ENCODE results near the gene CRYM.
A peak's percentile ranks its signal among the peaks of the same experiment; 100 is the strongest.
"Not testable (repeated sequence)": the region's sequence is repeated elsewhere in the genome, so short reads cannot be mapped to it uniquely, and the experiment has no call there.

Gene CRYM

DNA sequence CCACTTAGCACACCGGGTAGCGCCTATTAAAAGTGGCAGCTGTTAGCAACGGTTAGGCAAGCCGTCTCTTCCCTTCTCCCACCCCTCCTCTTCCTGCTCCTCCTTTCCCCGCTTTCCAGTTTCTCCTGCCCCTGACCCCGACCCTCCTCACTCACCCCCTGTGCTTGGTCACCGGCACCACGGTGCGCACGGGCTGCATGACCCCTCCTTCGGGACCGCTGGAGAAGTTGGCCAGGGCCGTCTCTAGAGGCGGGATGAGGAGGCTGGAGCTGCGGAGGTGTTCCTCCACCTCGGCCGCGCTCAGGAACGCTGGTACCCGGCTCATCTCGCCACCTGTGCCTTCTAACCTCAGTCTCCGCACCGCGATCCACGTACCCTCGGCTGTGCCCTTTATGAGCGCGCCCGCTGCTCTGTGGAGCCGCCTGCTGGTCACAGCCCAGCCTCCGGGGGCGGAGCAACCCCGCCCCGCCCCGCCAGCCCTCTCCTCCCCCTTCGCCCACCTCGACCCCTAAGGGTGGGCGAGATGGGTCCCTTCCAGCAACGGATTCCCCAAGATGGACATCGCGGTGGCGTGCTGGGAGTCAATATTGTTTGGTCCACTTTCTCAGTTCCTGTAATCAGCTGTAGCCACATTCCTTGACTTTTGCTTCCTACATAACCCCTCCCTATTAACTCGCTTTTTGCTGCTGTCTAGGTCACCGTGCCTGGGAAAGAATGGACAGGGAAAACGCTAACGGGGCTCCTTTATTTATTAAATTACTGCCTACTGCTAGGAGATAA lies at the start of gene CRYM:
Gene CRYM, minus strand, starts transcription at position 364 of the 780 bp plus-strand sequence. Its CDS starts 39 bp downstream, at position 325.
- DNase-seq: no peak

DNA sequence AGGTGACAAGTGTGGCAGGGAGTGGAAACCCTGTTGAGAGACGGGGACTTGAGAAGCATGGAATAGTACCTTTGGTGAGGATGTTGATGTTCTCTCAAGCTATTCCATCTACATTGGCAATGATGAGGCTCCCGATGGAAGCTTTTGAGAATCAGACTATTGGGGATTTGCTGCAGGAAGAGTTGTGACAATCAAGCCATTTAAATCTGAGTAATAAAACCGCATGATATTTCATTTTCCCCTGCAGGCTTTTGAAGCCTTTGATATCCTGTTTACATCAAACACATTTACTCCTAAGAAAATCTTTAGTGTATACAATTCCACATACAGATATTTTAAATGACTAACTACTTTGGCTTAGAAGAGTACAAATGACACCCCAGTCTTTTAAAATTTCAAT lies 49.0 kb upstream of the CRYM start:
- DNase-seq: no peak

DNA sequence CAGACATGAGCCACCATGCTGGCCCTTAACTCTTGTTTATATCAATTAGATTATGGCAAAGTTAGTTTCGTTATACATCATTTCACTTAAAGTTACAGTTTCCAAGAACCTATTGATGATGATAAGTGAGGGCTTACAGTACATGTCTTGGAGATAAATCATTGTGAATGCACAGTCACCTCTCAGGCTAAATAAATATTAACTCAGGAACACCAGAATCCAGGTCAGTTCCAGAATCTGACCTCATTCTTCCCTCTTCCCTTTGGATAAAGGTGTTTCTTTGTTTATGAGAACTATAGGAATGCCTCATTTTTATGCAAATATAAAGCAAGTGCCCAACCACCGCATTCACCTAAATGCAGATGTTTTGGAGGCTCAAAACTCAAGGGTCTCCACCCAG lies 48.4 kb upstream of the CRYM start:
- DNase-seq: no peak

DNA sequence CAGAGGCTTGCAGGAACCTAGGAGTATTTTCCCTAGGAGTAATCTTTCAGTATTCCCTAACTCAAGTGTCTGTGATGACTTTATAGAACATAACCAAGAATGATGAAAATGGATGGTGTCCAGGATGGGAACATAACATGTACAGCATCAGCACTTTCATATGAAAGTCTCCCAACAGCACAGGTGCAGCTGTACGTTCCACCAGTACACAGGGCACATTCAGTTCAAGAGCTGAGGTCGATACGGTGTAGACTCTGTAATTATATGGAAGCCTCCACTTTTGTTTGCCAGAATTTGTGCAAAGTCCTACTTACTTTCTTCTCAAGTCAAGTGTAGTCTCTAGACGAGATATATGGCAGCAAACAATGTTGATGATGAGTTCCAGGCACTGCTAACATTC lies 46.2 kb upstream of the CRYM start:
- no peak for DNase-seq

DNA sequence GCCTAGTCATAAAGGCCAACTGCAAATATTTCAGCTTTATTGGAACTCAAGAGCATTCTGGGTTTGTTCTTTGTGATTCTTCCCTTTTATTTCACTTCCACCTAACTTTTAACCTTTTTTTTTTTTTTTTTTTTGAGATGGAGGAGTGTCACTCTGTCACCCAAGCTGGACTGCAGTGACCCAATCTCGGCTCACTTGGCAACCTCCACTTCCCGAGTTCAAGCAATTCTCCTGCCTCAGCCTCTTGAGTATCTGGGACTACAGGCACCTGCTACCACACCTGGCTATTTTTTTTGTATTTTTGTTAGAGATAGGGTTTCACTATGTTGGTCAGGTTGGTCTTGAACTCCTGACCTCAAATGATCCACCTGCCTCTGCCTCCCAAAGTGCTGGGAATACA lies 44.2 kb upstream of the CRYM start:
- DNase-seq: not testable (repeated sequence)

DNA sequence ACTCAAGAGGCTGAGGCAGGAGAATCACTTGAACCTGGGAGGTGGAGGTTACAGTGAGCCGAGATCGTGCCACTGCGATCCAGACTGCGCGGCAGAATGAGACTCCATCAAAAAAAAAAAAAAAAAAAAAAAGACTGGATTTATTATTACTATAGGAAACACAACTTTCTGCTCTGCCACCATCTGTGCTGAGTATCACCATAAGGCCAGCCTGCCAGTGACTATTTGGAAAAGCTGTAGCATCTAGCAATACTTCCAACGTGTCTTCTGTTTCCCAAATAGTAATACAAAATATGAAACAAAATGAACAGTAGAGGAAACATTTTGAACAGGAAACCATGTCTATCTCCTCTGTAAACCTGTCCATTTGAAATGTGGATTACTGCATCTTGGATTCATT lies 43.6 kb upstream of the CRYM start:
- no peak for DNase-seq

DNA sequence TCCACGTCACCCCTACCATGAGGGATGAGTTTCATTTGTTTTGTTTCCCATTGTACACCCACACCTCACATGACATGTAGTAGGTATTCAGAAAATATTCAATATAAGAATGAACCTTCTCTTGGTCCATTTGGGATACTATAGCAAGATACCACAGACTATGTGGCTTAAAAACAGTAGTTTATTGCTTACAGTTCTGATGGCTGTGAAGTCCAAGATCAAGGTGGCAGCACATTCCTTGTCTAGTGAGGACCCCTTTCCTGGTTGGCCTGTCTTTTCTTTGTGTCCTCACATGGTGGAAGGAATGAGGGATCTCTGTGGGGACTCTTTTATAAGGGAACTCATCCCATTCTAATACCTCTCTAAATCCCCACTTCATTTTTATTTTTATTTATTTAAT lies 36.2 kb upstream of the CRYM start:
- DNase-seq: no peak

DNA sequence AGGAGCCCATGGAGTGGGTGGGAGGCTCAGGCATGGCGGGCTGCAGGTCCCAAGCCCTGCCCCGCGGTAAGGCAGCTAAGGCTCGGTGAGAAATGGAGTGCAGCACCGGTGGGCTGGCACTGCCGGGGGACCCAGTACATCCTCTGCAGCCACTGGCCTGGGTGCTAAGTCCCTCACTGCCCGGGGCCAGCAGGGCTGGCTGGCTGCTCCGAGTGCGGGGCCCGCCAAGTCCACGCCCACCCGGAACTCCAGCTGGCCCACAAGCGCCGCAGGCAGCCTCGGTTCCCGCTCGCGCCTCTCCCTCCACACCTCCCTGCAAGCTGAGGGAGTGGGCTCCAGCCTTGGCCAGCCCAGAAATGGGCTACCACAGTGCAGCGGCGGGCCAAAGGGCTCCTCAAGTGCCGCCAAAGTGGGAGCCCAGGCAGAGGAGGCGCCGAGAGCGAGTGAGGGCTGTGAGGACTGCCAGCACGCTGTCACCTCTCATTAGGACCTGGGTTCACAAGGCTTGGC lies 34.8 kb upstream of the CRYM start:
- not testable (repeated sequence) for DNase-seq

DNA sequence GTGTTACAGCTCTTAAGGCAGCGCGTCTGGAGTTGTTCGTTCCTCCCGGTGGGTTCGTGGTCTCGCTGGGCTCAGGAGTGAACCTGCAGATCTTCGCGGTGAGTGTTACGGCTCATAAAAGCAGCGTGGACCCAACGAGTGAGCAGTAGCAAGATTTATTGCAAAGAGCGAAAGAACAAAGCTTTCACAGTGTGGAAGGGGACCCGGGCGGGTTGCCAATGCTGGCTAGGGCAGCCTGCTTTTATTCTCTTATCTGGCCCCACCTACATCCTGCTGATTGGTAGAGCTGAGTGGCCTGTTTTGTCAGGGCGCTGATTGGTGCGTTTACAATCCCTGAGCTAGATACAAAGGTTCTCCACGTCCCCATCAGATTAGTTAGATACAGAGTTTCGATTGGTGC lies 34.0 kb upstream of the CRYM start:
- not testable (repeated sequence) for DNase-seq

DNA sequence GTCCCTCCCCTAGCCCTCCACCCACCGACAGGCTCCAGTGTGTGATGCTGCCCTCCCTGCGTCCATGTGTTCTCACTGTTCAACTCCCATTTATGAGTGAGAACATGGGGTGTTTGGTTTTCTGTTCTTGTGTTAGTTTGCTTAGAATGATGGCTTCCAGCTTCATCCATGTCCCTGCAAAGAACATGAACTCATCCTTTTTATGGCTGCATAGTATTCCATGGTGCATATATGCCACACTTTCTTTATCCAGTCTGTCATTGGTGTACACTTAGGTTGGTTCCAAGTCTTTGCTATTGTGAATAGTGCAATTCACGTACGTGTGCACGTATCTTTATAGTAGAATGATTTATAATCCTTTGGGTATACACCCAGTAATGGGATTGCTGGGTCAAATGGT lies 28.6 kb upstream of the CRYM start:
- DNase-seq: not testable (repeated sequence)

DNA sequence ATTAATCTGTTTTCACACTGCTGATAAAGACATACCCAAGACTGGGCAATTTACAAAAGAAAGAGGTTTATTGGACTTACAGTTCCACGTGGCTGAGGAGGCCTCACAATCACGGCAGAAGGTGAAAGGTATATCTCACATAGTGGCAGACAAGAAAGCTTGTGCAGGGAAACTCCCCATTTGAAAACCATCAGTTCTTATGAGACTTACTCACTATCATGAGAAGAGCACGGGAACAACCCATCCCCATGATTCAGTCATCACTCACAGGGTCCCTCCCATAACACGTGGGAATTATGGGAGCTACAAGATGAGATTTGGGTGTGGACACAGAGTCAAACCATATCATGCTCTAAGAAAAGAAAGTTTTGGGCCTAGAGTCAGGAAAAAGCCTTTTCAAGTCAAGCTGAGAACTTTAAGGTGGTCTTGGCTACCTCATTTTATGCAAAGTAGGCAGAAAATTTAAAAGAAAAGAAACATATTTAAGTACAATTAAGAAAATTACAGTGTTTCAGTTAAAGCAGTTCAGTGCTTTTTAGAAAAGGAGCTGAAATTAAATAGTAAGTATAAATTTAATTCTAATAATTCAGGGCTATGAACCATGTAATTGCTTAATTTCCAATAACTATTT lies 24.9 kb upstream of the CRYM start:
- no peak for DNase-seq

DNA sequence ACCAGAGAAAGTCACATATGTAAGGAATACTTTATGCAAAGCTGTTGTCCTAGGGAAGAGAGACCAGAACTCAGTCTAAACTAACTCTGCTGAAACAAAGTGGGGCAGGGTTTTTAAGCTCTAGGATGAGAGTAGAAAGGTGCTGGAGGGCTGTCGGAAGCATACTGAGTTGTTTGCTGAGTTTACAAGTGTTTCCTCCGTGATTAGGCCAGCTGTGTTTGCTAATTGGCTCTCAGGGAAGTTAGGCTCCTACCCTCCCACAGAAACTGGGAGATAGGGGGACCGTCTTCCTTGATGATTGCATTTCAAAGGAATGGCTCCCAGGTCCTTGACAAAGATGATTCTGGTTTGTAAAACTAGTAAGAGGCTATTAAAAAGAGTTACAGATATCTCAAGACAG lies 24.4 kb upstream of the CRYM start:
- no peak for DNase-seq

DNA sequence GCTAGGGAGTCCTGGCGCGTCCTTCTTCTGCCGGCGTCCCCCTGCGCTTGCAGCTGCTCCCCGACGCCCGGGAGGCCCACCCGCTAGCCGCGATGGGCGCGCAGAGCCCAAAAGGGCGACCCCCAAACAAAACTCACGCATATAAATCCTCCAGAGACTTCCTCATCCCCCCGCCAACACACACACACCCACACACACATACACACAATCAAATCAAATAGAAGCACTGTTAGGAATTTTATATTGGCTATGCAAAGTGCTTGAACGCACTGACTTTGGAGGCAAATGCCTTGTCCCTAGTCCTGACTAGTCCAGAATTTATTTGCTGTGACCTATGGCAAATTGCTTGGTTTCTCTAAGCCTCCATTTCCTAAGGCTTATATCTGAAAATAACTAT lies 23.8 kb upstream of the CRYM start:
- DNase-seq: no peak

DNA sequence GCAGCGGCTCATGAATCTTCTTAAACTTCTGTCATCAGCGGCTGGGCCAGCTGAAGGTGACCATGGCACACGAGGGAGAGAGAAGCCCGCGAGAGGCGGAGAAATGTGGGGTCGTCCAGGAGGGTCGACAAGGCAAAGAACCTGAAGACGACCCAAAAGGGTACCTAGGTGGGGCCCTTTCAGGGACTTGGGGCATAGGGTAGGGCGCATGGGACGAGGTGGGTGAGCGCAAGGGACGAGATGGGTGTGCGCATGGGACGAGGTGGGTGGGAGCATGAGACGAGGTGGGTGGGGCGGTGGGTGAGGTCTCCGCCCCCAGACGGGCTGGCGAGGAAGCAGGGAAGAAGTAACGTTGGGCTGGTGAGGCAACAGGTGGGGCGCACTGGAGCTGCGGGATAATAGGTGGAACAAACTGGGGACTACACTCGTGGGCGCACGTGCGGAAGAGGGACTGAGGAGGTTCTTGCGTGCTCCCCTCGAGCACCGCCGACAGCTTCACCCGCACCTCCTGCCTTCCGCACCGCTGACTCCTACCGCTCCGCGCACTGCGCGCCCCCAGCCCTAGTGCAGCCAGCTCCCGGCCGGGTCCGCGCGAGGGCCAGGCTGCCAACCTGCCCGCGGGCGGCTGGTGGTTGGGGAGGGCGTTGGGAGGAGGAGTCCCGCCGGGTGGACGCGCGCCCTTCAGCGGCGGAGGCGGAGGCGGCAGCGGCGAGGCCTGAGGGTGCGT lies 23.2 kb upstream of the CRYM start:
- peak; percentile 71 for DNase-seq

DNA sequence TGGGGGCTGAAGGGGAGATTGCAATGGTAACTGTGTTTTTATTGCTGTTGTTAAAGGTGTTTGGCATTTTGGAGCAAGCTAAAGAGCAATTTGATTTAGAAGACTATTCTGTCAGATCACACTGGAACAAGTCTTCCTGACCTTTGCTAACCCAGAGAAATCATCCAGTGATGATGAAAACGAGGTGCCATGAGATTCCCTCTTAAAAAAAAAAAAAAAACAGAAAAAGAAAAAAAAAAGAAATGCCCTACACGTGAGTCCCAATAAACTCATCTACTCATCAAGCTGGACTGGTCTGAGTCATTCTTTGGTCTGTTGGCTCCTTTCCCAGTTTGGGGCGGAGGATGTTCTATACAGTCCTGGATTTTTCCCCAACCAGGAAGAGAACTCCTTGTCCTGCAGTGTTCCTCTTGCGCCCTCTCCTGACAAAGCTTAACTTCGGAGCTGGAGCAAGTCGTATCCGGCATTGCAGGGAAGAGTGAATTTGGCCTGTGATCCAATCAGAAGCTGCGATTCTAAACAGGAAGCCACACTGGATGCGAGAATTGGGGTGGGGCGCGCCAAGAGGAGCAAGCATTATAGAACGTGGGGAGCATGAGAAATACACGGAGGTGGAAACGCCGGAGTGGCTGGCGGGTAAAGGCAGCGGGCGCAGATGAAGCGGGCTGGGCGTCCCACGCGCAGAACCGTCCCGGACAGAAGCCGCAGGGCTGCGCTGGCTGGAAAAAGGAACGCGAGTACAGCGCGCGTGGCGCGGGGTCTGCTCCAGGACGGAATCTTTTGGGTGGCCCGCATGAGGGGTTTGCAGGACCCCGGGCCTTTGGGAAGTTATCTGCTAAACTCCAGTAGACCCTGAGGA lies 22.4 kb upstream of the CRYM start:
- peak; percentile 92 for DNase-seq

DNA sequence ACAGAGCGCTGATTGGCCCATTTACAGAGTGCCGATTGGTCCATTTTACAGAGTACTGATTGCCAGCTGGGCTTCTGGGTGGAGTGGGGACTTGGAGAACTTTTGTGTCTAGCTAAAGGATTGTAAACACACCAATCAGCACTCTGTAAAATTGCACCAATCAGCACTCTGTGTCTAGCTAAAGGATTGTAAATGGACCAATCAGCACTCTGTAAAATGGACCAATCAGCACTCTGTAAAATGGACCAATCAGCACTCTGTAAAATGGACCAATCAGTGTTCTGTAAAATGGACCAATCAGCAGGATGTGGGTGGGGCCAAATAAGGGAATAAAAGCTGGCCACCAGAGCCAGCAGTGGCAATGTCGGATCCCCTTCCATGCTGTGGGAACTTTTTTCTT lies 11.7 kb upstream of the CRYM start:
- not testable (repeated sequence) for DNase-seq

DNA sequence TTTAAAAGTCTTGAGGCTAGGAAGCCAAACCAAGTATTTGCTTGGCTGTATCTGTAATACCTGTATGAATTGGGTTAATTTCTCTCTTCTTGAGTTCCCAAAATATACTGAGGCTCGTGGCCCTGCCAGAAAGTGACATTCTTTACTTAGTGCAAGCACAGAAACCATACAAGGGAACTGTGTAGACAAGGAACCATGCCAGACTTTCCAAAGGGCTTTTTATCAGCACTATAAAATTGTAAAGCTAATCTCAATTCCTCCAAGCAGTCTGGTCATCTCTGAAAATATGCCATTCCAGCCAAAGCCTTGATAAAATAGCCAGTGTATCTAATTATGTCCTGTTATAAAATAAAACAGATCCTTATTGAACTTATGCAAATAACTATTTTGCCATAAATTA lies 7.2 kb upstream of the CRYM start:
- DNase-seq: no peak

DNA sequence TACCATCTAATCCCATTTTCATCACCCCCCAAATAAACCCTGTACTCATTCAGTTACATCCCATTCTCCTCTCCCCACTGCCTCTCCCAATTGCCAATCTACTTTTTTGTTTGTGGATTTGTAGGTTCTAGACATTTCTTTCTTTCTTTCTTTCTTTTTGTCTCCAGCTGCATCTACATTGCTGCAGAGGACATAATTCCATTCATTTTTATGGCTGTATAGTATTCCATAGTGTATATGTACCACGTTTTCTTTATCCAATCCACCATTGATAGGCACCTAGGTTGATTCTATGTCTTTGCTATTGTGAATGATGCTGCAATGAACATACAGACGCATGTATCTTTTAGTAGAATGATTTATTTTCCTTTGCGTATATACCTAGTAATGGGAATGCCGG lies 6.3 kb upstream of the CRYM start:
- DNase-seq: no peak

DNA sequence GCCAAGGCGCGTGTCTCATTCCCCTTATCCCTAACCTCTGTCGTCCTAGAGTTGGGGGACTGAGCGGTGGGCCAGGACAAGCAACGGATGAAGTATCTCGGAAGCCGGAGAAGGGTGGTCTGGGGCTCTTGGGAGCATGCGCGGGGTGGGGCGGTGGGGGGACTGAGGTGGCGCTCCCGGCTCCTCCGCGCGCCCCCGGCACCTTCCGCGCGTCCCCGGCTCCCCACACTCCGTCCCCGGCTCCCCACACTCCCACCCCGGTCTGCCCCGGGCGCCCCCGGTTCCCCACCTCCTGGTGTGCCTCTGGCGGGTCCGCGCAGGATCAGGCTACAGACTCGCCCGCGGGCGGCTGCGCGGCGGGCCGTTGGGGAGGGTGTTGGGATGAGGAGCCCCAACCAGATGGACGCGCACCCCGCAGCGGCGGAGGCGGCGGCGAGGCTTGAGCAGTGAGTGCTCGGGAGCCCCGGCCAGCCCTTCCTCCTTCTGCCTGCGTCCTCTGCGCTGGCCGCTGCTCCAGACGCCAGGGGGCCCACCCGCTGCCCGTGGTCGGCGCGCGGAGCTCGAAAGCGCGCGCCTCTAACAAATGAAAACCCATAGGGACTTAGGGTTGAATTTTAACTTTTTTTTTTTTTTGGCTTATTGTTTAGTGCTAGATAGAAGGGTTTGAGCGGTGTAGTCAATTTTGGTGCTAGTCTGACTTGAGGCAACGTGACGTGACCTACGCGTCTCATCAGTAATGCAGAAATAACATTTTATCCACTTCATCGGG lies 5.6 kb upstream of the CRYM start:
- DNase-seq: no peak

DNA sequence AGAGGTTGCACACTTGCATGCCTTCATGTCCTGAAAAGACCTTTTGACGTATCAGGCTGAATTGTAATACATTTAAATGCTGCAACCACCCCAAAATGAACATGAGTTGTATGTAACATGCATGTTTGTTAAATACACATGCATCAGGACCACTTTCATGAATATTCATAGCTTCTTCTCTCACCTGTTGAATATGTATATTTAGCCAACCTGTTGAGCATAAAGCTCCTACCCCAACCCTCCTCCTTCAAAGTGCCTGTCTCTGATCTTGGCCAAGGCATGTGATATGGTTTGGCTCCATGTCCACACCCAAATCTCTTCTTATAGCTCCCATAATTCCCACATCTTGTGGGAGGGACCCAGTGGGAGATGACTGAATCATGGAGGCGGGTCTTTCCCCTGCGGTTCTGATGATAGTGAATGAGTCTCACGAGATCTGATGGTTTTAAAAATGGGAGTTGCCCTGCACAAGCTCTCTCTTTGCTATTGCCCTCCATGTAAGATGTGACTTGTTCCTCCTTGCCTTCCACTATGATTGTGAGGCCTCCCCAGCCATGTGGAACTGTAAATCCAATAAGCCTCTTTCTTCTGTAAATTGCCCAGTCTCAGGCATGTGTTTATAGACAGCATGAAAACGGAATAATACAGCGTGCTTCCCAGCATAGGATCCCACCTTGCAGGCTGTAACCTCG lies 3.8 kb upstream of the CRYM start:
- no peak for DNase-seq

DNA sequence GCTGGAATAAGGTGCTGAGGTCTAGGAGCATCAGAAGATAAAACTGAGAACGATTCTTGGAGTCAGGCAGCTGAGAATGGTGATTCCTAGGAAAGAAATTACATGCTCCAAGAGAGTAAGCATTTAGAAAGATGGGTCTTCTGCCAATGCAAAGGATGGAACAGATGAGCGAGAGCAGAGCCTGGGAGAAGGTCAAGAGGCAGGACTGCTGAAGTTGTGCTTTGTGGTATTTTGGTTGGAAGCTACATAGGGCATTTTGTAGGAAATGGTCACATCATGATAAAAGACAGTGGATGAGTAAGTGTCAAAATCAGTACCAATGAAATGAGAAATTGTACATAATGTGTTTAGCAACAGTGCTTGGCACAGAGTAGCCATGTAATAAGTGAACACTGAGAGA lies 1.4 kb upstream of the CRYM start:
- DNase-seq: no peak

Data from GF-D8 (cell line).